ENCODE results near the gene ZNF274. TPM values are rescaled to one million over a fixed set of nuclear protein-coding genes. Genes with fewer than 3 reads are reported as not detected.

ZNF274 gene
- polyA plus RNA-seq, 3 donors: 9.5 to 12.4 (median 11.0) TPM

- 97 to 98% (median 98%) methylated on average over 19 of the region's 19 CpGs for WGBS, 3 donors
- H3K27ac ChIP-seq (ENCODE audit: low read depth, low read length): no peak overlapping the region
Observed at GRCh38 chr19:58261968-58262921, 79.4 kb downstream of the ZNF274 start.

- H3K27ac ChIP-seq (ENCODE audit: low read depth, low read length): no peak overlapping the region
- 96 to 99% (median 98%) methylated on average over 7 of the region's 7 CpGs for WGBS, 3 donors
Observed at GRCh38 chr19:58262922-58263296, 80.0 kb downstream of the ZNF274 start.

Other genes with a start within 250 kb of the ZNF274 start
- gene ZNF418, start 247.7 kb upstream of the ZNF274 start, polyA plus RNA-seq: 1 to 10 TPM in 1 of 3 donors, under 1 TPM in 2; 0.79 to 2.2 (median 0.94) TPM
- 1 to 10 TPM; 1.1 to 2.5 (median 1.5) TPM for gene ZNF256, start 235.4 kb upstream of the ZNF274 start, polyA plus RNA-seq
- 1 to 10 TPM in 1 of 3 donors, under 1 TPM in 2; 0.23 to 2.2 (median 0.56) TPM for gene C19orf18, start 208.5 kb upstream of the ZNF274 start, polyA plus RNA-seq
- gene ZNF606, start 180.2 kb upstream of the ZNF274 start, polyA plus RNA-seq: 1 to 10 TPM; 3.9 to 6.0 (median 4.8) TPM
- gene ZSCAN1, start 149.0 kb upstream of the ZNF274 start, polyA plus RNA-seq: under 1 TPM in 2 of 3 donors, not detected in 1; 0.11 to 0.28 TPM
- 1 to 10 TPM; 2.5 to 3.4 (median 3.1) TPM for gene ZNF135, start 123.8 kb upstream of the ZNF274 start, polyA plus RNA-seq
- 10 to 100 TPM; 25.7 to 32.7 (median 32.0) TPM for gene ZSCAN18, start 84.8 kb upstream of the ZNF274 start, polyA plus RNA-seq
- gene ZNF329, start 32.3 kb upstream of the ZNF274 start, polyA plus RNA-seq: 1 to 10 TPM; 2.3 to 5.8 (median 3.0) TPM
- gene ZNF544, start 45.9 kb downstream of the ZNF274 start, polyA plus RNA-seq: 10 to 100 TPM; 10.1 to 10.6 (median 10.2) TPM
- 1 to 10 TPM in 1 of 3 donors, under 1 TPM in 2; 0.68 to 1.1 (median 0.90) TPM for gene ZNF8, start 95.9 kb downstream of the ZNF274 start, polyA plus RNA-seq
- gene ERVK3-1, start 122.3 kb downstream of the ZNF274 start, polyA plus RNA-seq: 10 to 100 TPM; 19.6 to 39.2 (median 25.0) TPM
- 1 to 10 TPM in 1 of 3 donors, under 1 TPM in 2; 0.67 to 1.1 (median 0.80) TPM for gene ZSCAN22, start 143.9 kb downstream of the ZNF274 start, polyA plus RNA-seq
- gene A1BG, start 170.4 kb downstream of the ZNF274 start, polyA plus RNA-seq: 10 to 100 TPM; 12.8 to 38.3 (median 14.1) TPM
- gene ZNF497, start 179.7 kb downstream of the ZNF274 start, polyA plus RNA-seq: 1 to 10 TPM in 1 of 3 donors, under 1 TPM in 2; 0.22 to 1.3 (median 0.51) TPM
- gene ZNF837, start 198.0 kb downstream of the ZNF274 start, polyA plus RNA-seq: 1 to 10 TPM in 2 of 3 donors, under 1 TPM in 1; 0.56 to 1.6 (median 1.0) TPM
- gene RPS5, start 204.2 kb downstream of the ZNF274 start, polyA plus RNA-seq: 1,000 to 10,000 TPM; 1,642 to 2,053 (median 1,868) TPM
- not detected for gene RNF225, start 212.6 kb downstream of the ZNF274 start, polyA plus RNA-seq
- 10 to 100 TPM in 1 of 3 donors, 1 to 10 TPM in 2; 3.1 to 10.6 (median 5.5) TPM for gene ZNF584, start 225.6 kb downstream of the ZNF274 start, polyA plus RNA-seq

Measured in adipose tissue (tissue), 3 donors.